HPDE6-E6E7 (cell line): ENCODE data around the gene OGA.

Experiments used
- DNase-seq: peaks from one replicate; pipeline ENCODE4 v3.0.0; 2011; ENCODE audit warnings: missing footprints; ENCODE audit errors: extremely low spot score

Gene OGA

GRCh38 chr10:101818119-101818871 is at the start of gene OGA:
OGA (minus strand) TSS chr10:101818444; CDS start chr10:101818022, 422 bp downstream.
- DNase-seq: peak; percentile 98

DNA sequence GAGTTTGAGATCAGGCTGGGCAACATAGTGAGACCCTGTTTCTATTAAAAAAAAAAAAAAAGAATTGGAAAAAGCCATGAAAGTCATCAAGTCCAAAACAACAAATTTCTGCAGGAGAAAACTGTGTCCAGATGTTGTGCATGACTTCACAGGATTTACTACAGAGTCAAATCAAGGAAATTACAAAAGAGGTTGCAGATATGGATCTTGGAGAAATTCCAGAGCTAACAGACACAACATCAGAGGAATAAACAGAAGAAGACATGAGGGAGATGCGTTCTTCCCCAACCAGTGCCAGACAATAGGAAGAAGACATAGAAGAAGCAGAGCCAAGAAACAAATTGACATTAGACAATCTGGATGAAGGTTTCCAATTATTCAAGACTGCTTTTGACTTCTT is 49.7 kb upstream of the OGA start:
- no peak for DNase-seq

- no peak for DNase-seq
Observed at GRCh38 chr10:101859530-101859929, 41.3 kb upstream of the OGA start.

DNA sequence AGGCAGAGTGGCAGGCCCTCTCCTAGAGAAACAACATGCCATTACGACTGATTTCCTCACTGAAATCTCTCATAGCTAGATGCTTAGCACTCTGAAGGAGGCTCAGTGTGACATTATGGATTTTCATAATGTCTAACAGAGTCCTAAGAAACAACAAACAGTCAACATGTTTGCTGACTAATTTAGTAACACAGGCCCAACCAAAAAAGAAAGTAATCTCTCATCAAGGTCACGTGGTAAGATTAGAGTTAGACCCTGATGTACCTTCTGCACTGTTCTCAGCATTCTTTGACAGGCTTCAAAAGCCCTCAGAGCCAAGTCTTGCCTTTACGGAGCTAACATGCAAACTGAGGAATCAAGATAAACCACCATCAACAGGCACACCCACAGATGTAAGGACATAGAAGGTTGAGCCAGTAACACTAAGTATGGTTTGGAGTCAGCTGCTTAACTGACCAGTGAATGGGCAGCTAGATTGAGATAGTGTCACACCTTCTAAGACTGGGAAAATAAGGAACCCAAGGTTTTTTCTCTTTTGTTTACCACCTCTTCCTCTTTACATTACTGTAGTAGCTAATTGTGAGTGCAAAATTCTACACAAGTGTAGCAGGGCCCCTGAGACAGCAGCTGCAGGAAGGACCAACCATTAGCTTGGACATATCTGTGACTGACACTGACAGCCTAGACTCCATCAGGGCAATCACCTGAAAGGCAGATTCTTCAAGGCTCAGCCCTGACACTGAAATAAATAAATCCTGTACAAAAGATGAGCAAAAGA is 40.7 kb upstream of the OGA start:
- no peak for DNase-seq

GRCh38 chr10:101857802-101858476 is 39.7 kb upstream of the OGA start:
- no peak for DNase-seq

DNA sequence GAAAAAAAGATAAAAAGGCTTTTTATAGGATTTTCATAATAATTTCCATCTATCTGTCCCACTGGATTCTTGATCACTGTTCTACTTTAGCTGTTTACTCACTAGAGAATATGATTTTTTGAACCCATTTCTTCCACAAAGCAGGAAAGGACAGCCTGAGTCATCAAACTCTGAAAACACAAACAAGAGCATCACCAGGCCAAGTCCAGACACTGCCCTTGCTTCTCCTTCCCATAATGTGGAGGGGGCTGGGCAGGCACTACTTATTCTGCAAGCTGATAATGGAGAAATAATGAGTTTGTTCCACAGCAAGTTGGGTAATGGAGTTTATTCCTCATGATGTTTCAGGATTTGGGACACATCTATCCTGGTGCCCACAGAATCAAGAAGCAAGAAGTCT is 38.4 kb upstream of the OGA start:
- no peak for DNase-seq

DNA sequence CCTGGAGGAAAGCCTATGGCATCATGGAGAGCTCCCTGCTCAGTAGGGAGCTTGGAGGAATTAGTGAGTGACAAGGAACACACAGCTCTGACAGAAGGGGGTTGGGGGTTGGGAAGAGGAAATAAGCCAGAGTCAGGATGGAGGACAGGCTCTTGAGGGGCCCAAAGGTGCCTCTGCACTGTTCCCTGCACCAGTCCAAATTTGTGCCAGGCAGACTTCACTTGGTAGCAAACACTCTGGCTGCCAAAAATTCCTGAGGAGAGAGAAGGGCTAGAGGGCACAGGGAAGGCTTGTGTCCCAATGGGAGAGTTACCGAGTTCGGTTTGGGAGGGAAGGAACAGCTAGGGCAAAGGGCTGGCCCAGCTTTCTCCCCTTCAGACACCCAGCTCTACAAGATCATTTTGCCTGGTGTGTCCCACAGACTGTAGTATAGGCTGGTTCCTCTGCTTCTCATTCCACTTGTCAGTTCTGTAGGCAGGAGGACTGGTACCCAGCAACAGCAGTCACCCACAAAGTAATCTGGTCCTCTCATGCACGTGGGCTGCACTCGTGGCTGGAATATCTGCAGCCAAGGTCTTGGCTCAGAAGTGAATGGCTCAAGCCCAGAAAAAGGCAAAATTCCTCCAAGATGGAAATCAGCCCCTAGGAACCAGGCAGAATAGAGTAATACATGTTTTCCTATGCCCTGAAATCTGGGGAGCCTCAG is 33.3 kb upstream of the OGA start:
- DNase-seq: no peak

DNA sequence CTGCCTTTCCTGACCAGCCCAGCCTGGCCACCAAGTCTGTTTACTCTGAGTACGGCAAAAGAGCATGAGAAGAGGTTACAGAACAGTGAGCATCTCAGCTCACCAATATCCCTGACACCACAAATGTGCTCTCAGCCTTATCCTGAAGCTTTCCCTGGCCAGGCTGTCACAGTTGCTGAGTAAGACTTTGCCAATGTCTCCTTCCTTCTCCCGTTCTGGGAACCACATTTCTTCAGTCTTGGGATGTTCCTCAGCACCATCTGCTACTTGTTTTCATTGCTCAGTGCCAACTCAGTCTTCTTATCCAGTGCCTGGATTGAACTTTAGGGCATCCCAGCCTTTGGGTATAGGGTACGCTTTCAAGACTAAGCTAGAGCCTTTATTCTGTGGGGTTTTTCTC is 32.5 kb upstream of the OGA start:
- DNase-seq: no peak

DNA sequence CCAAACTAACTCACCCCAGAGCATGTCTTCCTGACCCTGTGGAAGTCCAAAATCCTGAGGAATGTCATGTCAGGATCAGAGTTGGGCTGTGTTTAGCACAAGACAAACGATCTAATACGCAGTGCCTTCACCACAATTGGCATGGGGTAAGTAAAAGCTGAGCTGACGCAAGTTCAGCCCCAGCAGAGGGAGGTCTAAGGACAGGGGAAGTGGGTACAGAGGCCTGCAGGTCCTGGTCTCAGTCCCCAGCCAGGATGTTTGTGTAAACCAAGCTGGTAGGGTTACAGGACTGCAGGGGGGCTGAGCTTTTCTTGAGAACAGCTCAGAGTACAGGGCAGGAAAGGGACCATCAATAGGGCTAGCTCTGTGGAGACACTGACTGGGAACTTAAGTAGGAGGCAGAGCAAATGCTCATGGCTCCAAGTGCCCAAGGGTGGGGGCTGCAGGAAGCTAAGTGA is 30.7 kb upstream of the OGA start:
- DNase-seq: no peak

DNA sequence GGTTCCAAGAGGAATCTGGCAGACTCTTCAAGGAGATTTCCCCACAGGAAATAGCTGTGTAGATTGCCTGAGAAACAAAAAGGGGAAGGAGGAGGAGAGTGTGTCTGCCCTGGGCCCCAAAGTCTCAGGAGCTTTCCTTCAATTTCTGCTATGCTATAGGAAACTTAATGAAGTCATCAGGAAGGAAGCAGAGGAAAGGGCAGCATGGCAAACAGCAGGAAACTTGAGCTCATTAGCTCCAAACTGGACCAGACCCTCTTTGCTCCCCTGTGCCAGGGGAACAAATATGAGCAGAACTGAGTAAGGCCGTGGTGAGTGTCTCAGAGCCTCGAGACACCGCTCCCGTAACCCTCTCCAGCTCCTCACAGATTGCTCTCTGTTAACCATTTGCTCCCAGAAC is 30.2 kb upstream of the OGA start:
- DNase-seq: no peak

GRCh38 chr10:101845893-101846292 is 27.6 kb upstream of the OGA start:
- DNase-seq: no peak

GRCh38 chr10:101843032-101844021 is 25.1 kb upstream of the OGA start, which contains the start of gene KCNIP2:
KCNIP2 (minus strand) TSS chr10:101843800; CDS start chr10:101843568, 232 bp downstream.
- DNase-seq: no peak

GRCh38 chr10:101841826-101842225 is 23.6 kb upstream of the OGA start:
- DNase-seq: no peak

DNA sequence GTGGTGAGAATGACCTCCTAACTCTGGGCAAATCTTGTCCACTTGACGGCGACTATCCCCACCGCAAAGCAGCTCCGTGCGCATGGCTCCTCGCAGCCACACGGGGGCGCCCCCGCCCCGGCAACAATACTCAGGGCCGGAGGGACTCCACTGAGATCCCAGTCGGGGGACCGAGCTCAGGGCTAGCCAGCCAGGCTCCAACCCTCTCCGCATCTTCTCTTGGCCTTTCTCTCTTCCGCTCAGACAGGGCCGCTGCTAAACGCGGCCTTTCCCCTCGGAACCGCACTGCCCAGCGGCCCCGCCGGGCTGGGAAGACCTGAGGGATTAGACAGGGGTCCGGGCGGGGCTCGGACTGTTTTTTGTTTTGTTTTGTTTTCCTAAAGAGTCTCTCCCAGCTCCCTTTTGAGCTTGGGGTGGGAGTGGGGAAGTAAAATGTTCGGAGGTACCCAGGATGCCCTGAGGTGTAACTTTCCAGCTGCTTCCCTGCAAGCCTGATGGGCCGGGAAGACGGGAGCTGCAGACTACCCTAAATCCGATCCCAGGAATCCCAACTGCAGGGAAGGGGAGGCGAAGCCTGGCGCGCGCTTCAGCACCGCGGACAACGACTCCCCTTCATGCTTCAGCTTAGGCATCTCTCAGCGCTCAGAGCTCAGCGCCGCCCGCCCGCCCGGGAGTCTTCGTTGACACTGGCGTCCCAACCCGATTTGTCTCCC is 22.7 kb upstream of the OGA start:
- DNase-seq: peak; percentile 83

- DNase-seq: no peak
Observed at GRCh38 chr10:101840102-101840684, 21.9 kb upstream of the OGA start.

DNA sequence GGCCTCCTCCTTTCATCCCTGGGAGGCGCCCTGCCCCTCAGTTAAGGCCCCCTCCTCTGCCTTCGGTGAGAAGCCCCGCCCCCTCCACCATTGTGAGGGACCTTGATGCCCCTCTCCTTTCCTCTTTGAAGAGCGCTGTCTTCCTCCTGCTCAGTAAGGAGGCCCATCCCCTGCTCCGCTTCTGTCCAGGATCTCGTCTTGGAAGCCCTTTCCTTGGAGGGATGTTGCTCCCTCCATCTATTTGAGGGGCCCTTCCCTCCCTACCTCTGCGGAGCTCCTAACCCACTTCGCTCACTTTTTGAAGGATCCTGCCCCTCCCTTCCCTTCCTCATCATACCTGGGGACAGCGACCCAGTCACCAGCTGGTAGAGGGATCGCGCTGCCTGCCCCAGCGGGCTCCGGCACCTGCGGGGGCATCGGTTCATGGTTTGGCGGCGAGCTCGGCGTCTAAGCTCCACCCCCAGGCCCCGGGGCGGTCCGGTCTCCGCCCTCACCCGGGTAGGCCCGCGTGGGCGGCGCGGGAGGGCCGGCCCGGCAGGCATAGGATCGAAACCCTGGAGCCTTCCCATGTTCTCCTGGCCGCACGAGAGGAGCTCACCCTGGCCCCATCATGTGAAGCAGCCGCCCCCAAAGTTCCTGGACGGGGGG is 21.3 kb upstream of the OGA start:
- peak; percentile 63 for DNase-seq

DNA sequence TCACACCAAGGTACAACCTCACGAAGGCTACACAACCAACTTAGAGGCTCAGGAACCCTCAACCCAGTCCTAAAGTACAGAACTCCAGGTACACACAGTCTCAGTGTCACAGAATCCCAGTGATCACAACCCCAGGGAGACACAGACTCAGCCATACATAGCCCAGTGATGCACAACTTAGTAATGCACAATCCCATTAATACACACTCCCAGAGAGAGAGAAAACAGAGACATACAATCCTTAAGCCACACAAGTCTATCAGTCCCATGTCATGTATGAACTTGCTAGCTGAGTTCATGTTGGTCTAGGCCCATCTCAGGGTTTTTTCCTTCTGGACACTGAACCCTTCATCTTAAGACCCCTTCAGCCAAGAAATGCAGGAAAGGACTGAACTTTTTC is 20.8 kb upstream of the OGA start:
- DNase-seq: no peak

DNA sequence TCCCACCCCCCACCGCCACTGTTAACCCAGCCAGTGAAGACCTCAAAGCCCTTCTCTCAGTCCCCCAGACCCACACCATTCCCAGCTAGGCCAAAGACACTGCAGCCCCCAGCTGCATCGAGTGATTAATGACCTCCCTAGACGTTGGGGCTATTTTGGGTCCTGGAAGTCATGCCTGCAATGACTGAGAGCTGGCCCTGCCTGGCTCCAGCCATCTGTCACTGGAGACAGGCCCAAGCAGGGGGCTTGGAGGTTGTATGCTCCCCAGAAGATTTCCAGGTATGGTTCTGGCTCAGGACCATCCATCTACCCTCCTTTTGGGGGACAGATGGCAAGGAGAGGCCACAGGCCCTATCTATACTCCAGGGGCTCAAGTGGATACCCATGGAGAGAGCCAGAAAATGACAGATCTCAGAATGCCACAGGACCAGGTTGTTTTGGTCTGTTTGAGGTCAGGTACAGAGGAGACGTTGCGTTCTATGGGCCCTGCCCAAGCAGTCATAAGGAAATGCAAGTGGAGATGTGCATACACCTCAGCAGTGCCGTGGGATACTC is 20.2 kb upstream of the OGA start:
- no peak for DNase-seq

DNA sequence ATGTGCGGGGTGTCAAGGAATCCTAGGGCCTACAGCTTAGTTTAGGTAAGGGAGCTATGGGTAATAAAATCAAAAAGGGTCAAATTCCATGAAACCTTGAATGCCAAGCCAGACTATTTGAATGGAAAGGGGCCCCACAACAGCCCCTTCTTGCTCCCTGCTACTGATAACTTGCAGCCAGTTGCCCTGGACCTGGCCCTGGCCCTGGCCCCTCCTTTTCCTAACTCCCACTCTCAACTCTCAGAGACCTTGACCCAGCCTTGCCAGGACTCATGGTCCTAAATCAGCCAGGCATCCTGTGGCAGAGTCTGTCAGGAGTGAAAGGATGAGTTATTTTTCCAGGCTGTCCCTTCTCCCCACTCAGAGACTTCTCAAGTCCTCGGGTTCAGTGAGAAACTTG is 19.5 kb upstream of the OGA start:
- DNase-seq: no peak
